ENCODE data around the gene BRD3OS. TPM values are rescaled to one million over a fixed set of nuclear protein-coding genes. Genes with fewer than 3 reads are reported as not detected.

The BRD3OS gene
- total and polyA plus RNA-seq, 2 donors (not counting 1 experiment from before 2014, with no cell fraction given) = 12.0 to 25.3 TPM

- no peak for DNase-seq
- Mint-ChIP-seq H3K27me3 (no peaks in the 10 kb centered on the region), H3K9me3 (ENCODE audit: insufficient read depth) (no peaks in the 10 kb centered on the region), H3K4me1 (peaks cover 25% of the 10 kb centered on the region), H3K4me3 (no peak overlapping the region), H3K27ac (no peak overlapping the region)
- no peak for ATAC-seq (ENCODE audit: low read depth)
- intact Hi-C loops (cut with micrococcal nuclease) = no loop called here
- Histone ChIP-seq H3K36me3 (replicated peaks in 1 of 2; ENCODE audit: control extremely low read depth in 1 of 2, control insufficient read depth in 1 of 2, extremely low read depth in 1 of 2, insufficient read depth in 2 of 2, low read length in 1 of 2) (peaks cover 0 to 46% of the 10 kb centered on the region in 2 experiments), H2AFZ (ENCODE audit: insufficient read depth, low read depth, low read length, poor library complexity, severe bottlenecking) (no peak overlapping the region), H3K9ac (ENCODE audit: low read length) (no peak overlapping the region), H3K4me1 (ENCODE audit: control insufficient read depth in 2 of 2, insufficient read depth in 2 of 2, low read length in 2 of 2) (peaks cover 6 to 21% of the 10 kb centered on the region in 2 donors), H4K20me1 (ENCODE audit: control insufficient read depth, insufficient read depth, low read length, poor library complexity, severe bottlenecking) (peaks cover 81% of the 10 kb centered on the region), H3K27ac (ENCODE audit: low read length in 2 of 2) (no peak overlapping the region), H3K79me2 (ENCODE audit: control insufficient read depth, insufficient read depth, low read length) (peaks cover 71% of the 10 kb centered on the region), H3K9me3 (ENCODE audit: control extremely low read depth in 1 of 3, control insufficient read depth in 2 of 3, insufficient read depth in 1 of 3, low read length in 2 of 3) (no peaks in the 10 kb centered on the region), H3K4me3 (ENCODE audit: control extremely low read depth in 1 of 5, extremely low read depth in 1 of 5, insufficient read depth in 1 of 5, low read depth in 2 of 5, low read length in 4 of 5) (no peak overlapping the region), H3K4me2 (replicated peaks; ENCODE audit: low read depth, low read length, poor library complexity, severe bottlenecking) (no peak overlapping the region), H3K27me3 (replicated peaks in 1 of 4; ENCODE audit: control extremely low read depth in 1 of 4, control insufficient read depth in 3 of 4, insufficient read depth in 4 of 4, low read length in 3 of 4) (no peaks in the 10 kb centered on the region)
- ChIA-PET POLR2A (interaction anchor here (0.6 kb wide), 1 partner anchor 402 kb away, joined by 4 read pairs; no protein-coding TSS in a partner anchor), CTCF (no interaction called here)
- WGBS (ENCODE audit: insufficient coverage) = 96% methylated on average over 44 of the region's 44 CpGs
- TF ChIP-seq, protein P1, sequence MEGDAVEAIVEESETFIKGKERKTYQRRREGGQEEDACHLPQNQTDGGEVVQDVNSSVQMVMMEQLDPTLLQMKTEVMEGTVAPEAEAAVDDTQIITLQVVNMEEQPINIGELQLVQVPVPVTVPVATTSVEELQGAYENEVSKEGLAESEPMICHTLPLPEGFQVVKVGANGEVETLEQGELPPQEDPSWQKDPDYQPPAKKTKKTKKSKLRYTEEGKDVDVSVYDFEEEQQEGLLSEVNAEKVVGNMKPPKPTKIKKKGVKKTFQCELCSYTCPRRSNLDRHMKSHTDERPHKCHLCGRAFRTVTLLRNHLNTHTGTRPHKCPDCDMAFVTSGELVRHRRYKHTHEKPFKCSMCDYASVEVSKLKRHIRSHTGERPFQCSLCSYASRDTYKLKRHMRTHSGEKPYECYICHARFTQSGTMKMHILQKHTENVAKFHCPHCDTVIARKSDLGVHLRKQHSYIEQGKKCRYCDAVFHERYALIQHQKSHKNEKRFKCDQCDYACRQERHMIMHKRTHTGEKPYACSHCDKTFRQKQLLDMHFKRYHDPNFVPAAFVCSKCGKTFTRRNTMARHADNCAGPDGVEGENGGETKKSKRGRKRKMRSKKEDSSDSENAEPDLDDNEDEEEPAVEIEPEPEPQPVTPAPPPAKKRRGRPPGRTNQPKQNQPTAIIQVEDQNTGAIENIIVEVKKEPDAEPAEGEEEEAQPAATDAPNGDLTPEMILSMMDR (IDR thresholded peaks at IDR 0.05) = no peak
- TF ChIP-seq EZH2 (IDR thresholded peaks at IDR 0.05; ENCODE audit: borderline replicate concordance, insufficient read depth, low read depth, low read length, poor library complexity, severe bottlenecking) = no peak
Measured at GRCh38 chr9:134053941-134054761, 28.9 kb downstream of the BRD3OS start.
